Frontal cortex (tissue), 4 donors: ENCODE results near the gene KREMEN1. TPM values are rescaled to one million over a fixed set of nuclear protein-coding genes. Genes with fewer than 3 reads are reported as not detected.

Experiments used
- DNase-seq, 2 donors: peaks; one replicate each; pipeline ENCODE4 v3.0.0; 2012; ENCODE audit warnings: low spot score in 2 of 2
- FAIRE-seq: peaks from 2 replicates; lab custom pipeline; 2012; peaks lifted over from hg19 to GRCh38; lab: Jason Lieb, UNC
- total RNA-seq: library from RNA; depleted of rRNA; stranded (reverse); fragments of >200 nt; gene quantifications from one replicate; pipeline ENCODE4 v1.2.3, GENCODE V29; 2014
- donor health status: control.
- donor health status: control.
- donor health status: control.

The KREMEN1 gene
- total RNA-seq, 1 donor from 2014 or later: 6.9 TPM

GRCh38 chr22:29165321-29166060, 92.7 kb downstream of the KREMEN1 start:
- FAIRE-seq: no peak
- DNase-seq: no peak

GRCh38 chr22:29166180-29166579, 93.3 kb downstream of the KREMEN1 start:
- DNase-seq (no peak), FAIRE-seq (no peak)

- FAIRE-seq: no peak
- DNase-seq: no peak
Observed at GRCh38 chr22:29167032-29167911, 94.4 kb downstream of the KREMEN1 start.

- DNase-seq: no peak
- FAIRE-seq: no peak
Observed at GRCh38 chr22:29171721-29172120, 98.9 kb downstream of the KREMEN1 start.

- no peak for DNase-seq
- FAIRE-seq: no peak
Observed at GRCh38 chr22:29172216-29172615, 99.4 kb downstream of the KREMEN1 start.

- FAIRE-seq (no peak), DNase-seq (no peak)
Observed at GRCh38 chr22:29175312-29175835, 102.5 kb downstream of the KREMEN1 start.

- DNase-seq: peak in 1 of 2 donors; percentile 12
- no peak for FAIRE-seq
Observed at GRCh38 chr22:29183971-29184848, 111.4 kb downstream of the KREMEN1 start.

- no peak for DNase-seq
- FAIRE-seq: no peak
Observed at GRCh38 chr22:29184849-29185490, 112.1 kb downstream of the KREMEN1 start.

GRCh38 chr22:29186302-29186701, 113.5 kb downstream of the KREMEN1 start:
- DNase-seq: no peak
- FAIRE-seq: no peak

- DNase-seq: no peak
- no peak for FAIRE-seq
Observed at GRCh38 chr22:29187831-29188230, 115.0 kb downstream of the KREMEN1 start.

GRCh38 chr22:29190051-29190450, 117.2 kb downstream of the KREMEN1 start:
- FAIRE-seq (no peak), DNase-seq (no peak)

GRCh38 chr22:29190918-29191317, 118.1 kb downstream of the KREMEN1 start:
- DNase-seq (no peak), FAIRE-seq (no peak)

GRCh38 chr22:29193021-29193420, 120.2 kb downstream of the KREMEN1 start:
- no peak for DNase-seq
- FAIRE-seq: no peak

GRCh38 chr22:29194184-29194583, 121.3 kb downstream of the KREMEN1 start:
- FAIRE-seq (no peak), DNase-seq (no peak)

- DNase-seq (no peak), FAIRE-seq (no peak)
Observed at GRCh38 chr22:29195118-29195963, 122.5 kb downstream of the KREMEN1 start.

- FAIRE-seq (no peak), DNase-seq (no peak)
Observed at GRCh38 chr22:29195964-29196666, 123.3 kb downstream of the KREMEN1 start.

GRCh38 chr22:29197096-29197495, 124.3 kb downstream of the KREMEN1 start:
- DNase-seq (no peak), FAIRE-seq (no peak)

GRCh38 chr22:29198240-29198639, 125.4 kb downstream of the KREMEN1 start:
- DNase-seq: no peak
- FAIRE-seq: no peak
